SK-N-SH (cell line): Measurements from ENCODE around the gene FAM241A.

Experiments used
- CTCF ChIP-seq: fragments of 200-600 bp; sonication (generic); IDR thresholded peaks from 2 replicates; pipeline ENCODE4 v1.6.1; 2017; ENCODE audit warnings: antibody characterized with exemption, mild to moderate bottlenecking, moderate library complexity
- EP300 ChIP-seq, 2 experiments: IDR thresholded peaks; 2 replicates each; pipeline versions ENCODE4 v1.4.0 to v1.6.1; 2012; ENCODE audit warnings: borderline replicate concordance in 1 of 2, low read depth in 1 of 2, low read length in 1 of 2
- EZH2phosphoT487 ChIP-seq: fragments of 200-600 bp; sonication (generic); IDR thresholded peaks from 2 replicates; pipeline ENCODE4 v1.6.1; 2017; ENCODE audit warnings: low read depth, mixed run types, mild to moderate bottlenecking, antibody characterized with exemption, moderate library complexity, borderline replicate concordance
- FOXJ3 ChIP-seq: sonication (generic); formaldehyde crosslinking; IDR thresholded peaks from 2 replicates; pipeline ENCODE4 v1.5.1; 2020; ENCODE audit warnings: mild to moderate bottlenecking, missing genetic modification reagents
- GATA2 ChIP-seq: sonication (generic); formaldehyde crosslinking; IDR thresholded peaks from 2 replicates; pipeline ENCODE4 v1.5.0; 2020; ENCODE audit warnings: mild to moderate bottlenecking, missing genetic modification reagents
- NFIC ChIP-seq: IDR thresholded peaks from 2 replicates; pipeline ENCODE4 v1.4.0; 2012; ENCODE audit warnings: borderline replicate concordance
- PBX3 ChIP-seq: IDR thresholded peaks from 2 replicates; pipeline ENCODE4; 2012
- RAD21 ChIP-seq: IDR thresholded peaks from 2 replicates; pipeline ENCODE4 v1.6.1; 2012; ENCODE audit warnings: mild to moderate bottlenecking, low read length
- RCOR1 ChIP-seq: fragments of 150-350 bp; IDR thresholded peaks from 2 replicates; pipeline ENCODE4 v1.6.1; 2017; ENCODE audit warnings: antibody characterized with exemption, low read length
- TAF1 ChIP-seq: IDR thresholded peaks from 2 replicates; pipeline ENCODE4 v1.6.1; 2012; ENCODE audit warnings: low read depth, mild to moderate bottlenecking, low read length, moderate library complexity, borderline replicate concordance
- TCF12 ChIP-seq: IDR thresholded peaks from 2 replicates; pipeline ENCODE4 v1.4.0; 2012
- USF2 ChIP-seq: fragments of 150-350 bp; IDR thresholded peaks from 2 replicates; pipeline ENCODE4 v1.6.1; 2017; ENCODE audit warnings: antibody characterized with exemption, low read length, low read depth, borderline replicate concordance
- TF ChIP-seq, protein P1 (sequence below): IDR thresholded peaks from 2 replicates; pipeline ENCODE4 v1.4.0; 2012; ENCODE audit warnings: low read depth

GRCh38 chr4:112144546-112145325 lies 518 bp upstream of the FAM241A start:
- TF ChIP-seq TAF1 = no peak
- TF ChIP-seq CTCF = no peak
- no peak for TF ChIP-seq RAD21
- no peak for TF ChIP-seq PBX3
- TF ChIP-seq RCOR1 = no peak
- TF ChIP-seq, protein P1, sequence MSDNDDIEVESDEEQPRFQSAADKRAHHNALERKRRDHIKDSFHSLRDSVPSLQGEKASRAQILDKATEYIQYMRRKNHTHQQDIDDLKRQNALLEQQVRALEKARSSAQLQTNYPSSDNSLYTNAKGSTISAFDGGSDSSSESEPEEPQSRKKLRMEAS = no peak
- TF ChIP-seq EP300 (IDR thresholded peaks at IDR 0.05; ENCODE audit: borderline replicate concordance in 1 of 2, low read depth in 1 of 2, low read length in 1 of 2) = no peak
- TF ChIP-seq TCF12 = no peak
- no peak for TF ChIP-seq GATA2 (CRISPR knock-in tag)
- TF ChIP-seq USF2 = no peak
- TF ChIP-seq NFIC = no peak
- TF ChIP-seq FOXJ3 (CRISPR knock-in tag) = no peak
- no peak for TF ChIP-seq EZH2phosphoT487
